Prostate gland (tissue), 2 donors: ENCODE data around the gene MALAT1. TPM values are rescaled to one million over a fixed set of nuclear protein-coding genes. Genes with fewer than 3 reads are reported as not detected.

ENCODE experiments used
- DNase-seq: peaks from one replicate; pipeline ENCODE4 v3.0.0-alpha.2; 2019; ENCODE audit warnings: low spot score
- H3K27ac ChIP-seq, 2 donors: fragments of 200-600 bp; sonication (generic); 2 replicates each; pipeline ENCODE4 v1.5.1; 2017 to 2019
- H3K27me3 ChIP-seq: fragments of 200-600 bp; sonication (generic); replicated peaks from 2 replicates; pipeline ENCODE4 v1.5.1; 2019; ENCODE audit not compliant: insufficient read depth
- H3K36me3 ChIP-seq, 2 donors: fragments of 200-600 bp; sonication (generic); 1 replicate in 1 of 2; 2 replicates in 1 of 2; pipeline versions ENCODE4 v1.5.1 to v1.8.1; 2017 to 2019
- H3K4me1 ChIP-seq: fragments of 200-600 bp; sonication (generic); replicated peaks from 2 replicates; pipeline ENCODE4 v1.5.1; 2019
- H3K4me3 ChIP-seq, 2 donors: fragments of 200-600 bp; sonication (generic); 2 replicates each; pipeline ENCODE4 v1.5.1; 2017 to 2019
- H3K9me3 ChIP-seq: fragments of 200-600 bp; sonication (generic); 2 replicates; pipeline ENCODE4 v1.5.1; 2017
- CTCF ChIP-seq, 4 experiments: fragments of 200-600 bp in 2 of 4; fragments of 450-650 bp in 2 of 4; sonication (generic) in 2 of 4; IDR thresholded peaks; 1 replicate in 3 of 4; 2 replicates in 1 of 4; pipeline ENCODE4 v1.5.1; 2016 to 2019; ENCODE audit warnings: antibody characterized with exemption in 4 of 4, mild to moderate bottlenecking in 2 of 4, moderate library complexity in 2 of 4
- POLR2A ChIP-seq: fragments of 450-650 bp; IDR thresholded peaks from one replicate; pipeline ENCODE4 v1.6.1; 2016; ENCODE audit warnings: antibody characterized with exemption, mild to moderate bottlenecking
- POLR2AphosphoS5 ChIP-seq: sonication (generic); formaldehyde crosslinking; IDR thresholded peaks from one replicate; pipeline ENCODE4 v1.6.1; 2017; ENCODE audit warnings: antibody characterized with exemption
- WGBS: methylation state at CpG from one replicate; pipeline ENCODE4 v1.1.5; 2018; 5-methylcytosine and 5-hydroxymethylcytosine counted together
- intact Hi-C: fragments of 100-400 bp; cut with DNase I; formaldehyde crosslinking; loops from one replicate; pipeline ENCODE4 v1.14.2; 2022
- total RNA-seq, 2 donors: library from RNA; depleted of rRNA; stranded (reverse); fragments of >200 nt; gene quantifications; one replicate each; pipeline ENCODE4 v1.1.0, GENCODE V29; 2016

Gene MALAT1
- total RNA-seq, 2 donors from 2014 or later = 5,964 to 9,097 TPM

GRCh38 chr11:65542738-65543390 is 44.0 kb downstream of the MALAT1 start:
- DNase-seq = no peak
- Histone ChIP-seq H3K4me3 (no peak overlapping the region), H3K9me3 (no peaks in the 10 kb centered on the region), H3K36me3 (peaks cover 0 to 9% of the 10 kb centered on the region in 2 donors), H3K27me3 (no peaks in the 10 kb centered on the region), H3K4me1 (peaks cover 17% of the 10 kb centered on the region), H3K27ac (peak overlapping the region; percentile 80 to 89)
- WGBS = 93% methylated on average over 3 of the region's 3 CpGs
- no peak for TF ChIP-seq POLR2AphosphoS5
- TF ChIP-seq CTCF (IDR thresholded peaks at IDR 0.05) = no peak
- no peak for TF ChIP-seq POLR2A
- intact Hi-C loops = no loop called here

GRCh38 chr11:65545853-65546216 is 47.0 kb downstream of the MALAT1 start:
- Histone ChIP-seq H3K4me1 (peaks cover 10% of the 10 kb centered on the region), H3K27ac (peak overlapping the region; percentile 69 to 76), H3K27me3 (no peaks in the 10 kb centered on the region), H3K9me3 (no peaks in the 10 kb centered on the region), H3K4me3 (no peak overlapping the region), H3K36me3 (no peaks in the 10 kb centered on the region)
- no peak for TF ChIP-seq POLR2A
- TF ChIP-seq POLR2AphosphoS5 = no peak
- TF ChIP-seq CTCF (IDR thresholded peaks at IDR 0.05) = no peak
- WGBS = 66% methylated on average over 4 of the region's 4 CpGs
- DNase-seq = no peak
- intact Hi-C loops = no loop called here

- peak overlapping the region; percentile 69 to 76 for H3K27ac ChIP-seq
- H3K4me3 ChIP-seq = peak overlapping the region; percentile 25 to 33
- peaks cover 6% of the 10 kb centered on the region for H3K4me1 ChIP-seq
- intact Hi-C loops = no loop called here
- no peaks in the 10 kb centered on the region for H3K36me3 ChIP-seq
- WGBS = 33% methylated on average over 51 of the region's 64 CpGs
- TF ChIP-seq POLR2AphosphoS5 (peak; percentile 37), CTCF (IDR thresholded peaks at IDR 0.05) (peak in 1 of 4 experiments; percentile 25), POLR2A (peak; percentile 48)
- DNase-seq = peak; percentile 94
- no peaks in the 10 kb centered on the region for H3K27me3 ChIP-seq
- no peaks in the 10 kb centered on the region for H3K9me3 ChIP-seq
Measured at GRCh38 chr11:65546217-65546958, 47.5 kb downstream of the MALAT1 start.

- no peak for DNase-seq
- Histone ChIP-seq H3K27ac (no peak overlapping the region), H3K9me3 (no peaks in the 10 kb centered on the region), H3K27me3 (no peaks in the 10 kb centered on the region), H3K4me1 (no peaks in the 10 kb centered on the region), H3K4me3 (no peak overlapping the region), H3K36me3 (no peaks in the 10 kb centered on the region)
- 80% methylated on average over 52 of the region's 52 CpGs for WGBS
- intact Hi-C loops = no loop called here
- TF ChIP-seq CTCF (IDR thresholded peaks at IDR 0.05) (no peak), POLR2A (no peak), POLR2AphosphoS5 (no peak)
Measured at GRCh38 chr11:65547446-65548125, 48.7 kb downstream of the MALAT1 start.
